DND-41 (cell line): ENCODE results near the gene PCDHGA7.

Source experiments
- ATAC-seq: fragments of 200-7000 bp; cut with Tn5 transposase; 3 replicates; pipeline ENCODE4 v1.9.1; 2021; ENCODE audit warnings: low read depth; ENCODE audit not compliant: insufficient read depth
- DNase-seq: peaks from one replicate; pipeline ENCODE4 v3.0.0-alpha.2; 2020
- H2AFZ ChIP-seq: 2 replicates; pipeline ENCODE4 v1.6.0; 2012; ENCODE audit warnings: low read depth, low read length
- H3K27ac ChIP-seq: 2 replicates; pipeline ENCODE4 v1.5.1; 2012; ENCODE audit warnings: low read length, inconsistent platforms
- H3K27me3 ChIP-seq: fragments of 200-600 bp; sonication (generic); 2 replicates; pipeline ENCODE4 v1.6.0; 2012; ENCODE audit warnings: low read length, mild to moderate bottlenecking, inconsistent platforms; ENCODE audit not compliant: insufficient read depth, poor library complexity
- H3K36me3 ChIP-seq: 2 replicates; pipeline ENCODE4 v1.5.1; 2012; ENCODE audit warnings: low read length, inconsistent platforms; ENCODE audit not compliant: insufficient read depth
- H3K4me1 ChIP-seq: 2 replicates; pipeline ENCODE4 v1.5.1; 2012; ENCODE audit warnings: mild to moderate bottlenecking, low read length; ENCODE audit not compliant: insufficient read depth
- H3K4me2 ChIP-seq: 2 replicates; pipeline ENCODE4 v1.6.0; 2012; ENCODE audit warnings: mild to moderate bottlenecking, moderate library complexity, low read length, inconsistent platforms; ENCODE audit not compliant: insufficient read depth
- H3K4me3 ChIP-seq, 2 experiments: fragments of 200-600 bp in 1 of 2; shearing (Covaris generic) in 1 of 2; 2 replicates each; pipeline ENCODE4 v1.5.1; 2012 to 2016; ENCODE audit warnings: inconsistent platforms in 2 of 2, low read length in 2 of 2, mild to moderate bottlenecking in 2 of 2, low read depth in 1 of 2, moderate library complexity in 1 of 2
- H3K79me2 ChIP-seq: 2 replicates; pipeline ENCODE4 v1.6.0; 2012; ENCODE audit warnings: low read length, inconsistent platforms; ENCODE audit not compliant: insufficient read depth
- H3K9ac ChIP-seq: 2 replicates; pipeline ENCODE4 v1.6.0; 2012; ENCODE audit warnings: low read depth, mild to moderate bottlenecking, inconsistent platforms, low read length, moderate library complexity
- H3K9me3 ChIP-seq: 2 replicates; pipeline ENCODE4 v1.5.1; 2012; ENCODE audit warnings: low read length, moderate library complexity, mild to moderate bottlenecking, inconsistent platforms; ENCODE audit not compliant: insufficient read depth, severe bottlenecking
- H4K20me1 ChIP-seq: 2 replicates; pipeline ENCODE4 v1.6.0; 2012; ENCODE audit warnings: low read length; ENCODE audit not compliant: insufficient read depth
- EZH2 ChIP-seq: IDR thresholded peaks from 3 replicates; pipeline ENCODE4 v1.6.1; 2012; ENCODE audit warnings: borderline replicate concordance, low read depth, mild to moderate bottlenecking, moderate library complexity, low read length, inconsistent platforms; ENCODE audit not compliant: severe bottlenecking
- TF ChIP-seq, protein P1 (sequence below): IDR thresholded peaks from 2 replicates; pipeline ENCODE4 v1.5.1; 2012; ENCODE audit warnings: borderline replicate concordance, low read length, moderate library complexity, mild to moderate bottlenecking; ENCODE audit not compliant: poor library complexity, severe bottlenecking; ENCODE audit errors: extremely low read depth

PCDHGA7 gene

DNA sequence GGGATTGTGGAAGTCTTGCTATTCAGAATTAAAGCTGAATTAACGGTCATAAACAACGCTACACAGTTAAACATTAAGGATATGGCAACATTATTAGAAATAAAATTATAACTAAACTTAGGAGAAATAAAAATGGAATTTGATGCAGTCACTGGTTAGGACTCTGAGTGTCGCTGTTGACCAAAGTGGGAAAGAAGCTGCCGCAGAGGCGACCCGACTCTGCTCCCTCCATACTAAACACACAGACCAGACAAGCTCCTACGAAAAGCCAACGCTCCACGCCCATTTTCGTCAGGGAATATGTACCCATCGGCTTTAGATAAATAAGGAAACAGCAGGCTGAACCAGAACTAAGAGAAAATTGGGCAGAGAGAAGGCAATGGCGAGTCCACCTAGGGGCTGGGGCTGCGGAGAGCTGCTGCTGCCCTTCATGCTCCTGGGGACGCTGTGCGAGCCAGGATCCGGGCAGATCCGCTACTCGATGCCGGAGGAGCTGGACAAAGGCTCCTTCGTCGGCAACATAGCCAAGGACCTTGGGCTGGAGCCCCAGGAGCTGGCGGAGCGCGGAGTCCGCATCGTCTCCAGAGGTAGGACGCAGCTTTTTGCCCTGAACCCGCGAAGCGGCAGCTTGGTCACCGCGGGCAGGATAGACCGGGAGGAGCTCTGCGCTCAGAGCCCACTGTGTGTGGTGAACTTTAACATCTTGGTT, 18.4 kb upstream of the PCDHGA7 start, which contains the start of gene PCDHGA5:
Gene PCDHGA5, plus strand, starts transcription at position 211 of the 709 bp plus-strand sequence. Its CDS starts 169 bp downstream, at position 380.
- no peaks in the 10 kb centered on the region for H3K36me3 ChIP-seq
- no peaks in the 10 kb centered on the region for H3K27me3 ChIP-seq
- H3K4me1 ChIP-seq = peaks cover 3% of the 10 kb centered on the region; the same call in 1 of the 2 replicates
- H3K4me3 ChIP-seq = no peak within 1 kb of the TSS
- no peak within 1 kb of the TSS for H3K9ac ChIP-seq
- ATAC-seq (no peak), DNase-seq (no peak)
- H3K79me2 ChIP-seq = no peaks in the 10 kb centered on the region
- no peak within 1 kb of the TSS for H3K27ac ChIP-seq
- no peak within 1 kb of the TSS for H2AFZ ChIP-seq
- H3K4me2 ChIP-seq = no peak within 1 kb of the TSS
- TF ChIP-seq, protein P1, sequence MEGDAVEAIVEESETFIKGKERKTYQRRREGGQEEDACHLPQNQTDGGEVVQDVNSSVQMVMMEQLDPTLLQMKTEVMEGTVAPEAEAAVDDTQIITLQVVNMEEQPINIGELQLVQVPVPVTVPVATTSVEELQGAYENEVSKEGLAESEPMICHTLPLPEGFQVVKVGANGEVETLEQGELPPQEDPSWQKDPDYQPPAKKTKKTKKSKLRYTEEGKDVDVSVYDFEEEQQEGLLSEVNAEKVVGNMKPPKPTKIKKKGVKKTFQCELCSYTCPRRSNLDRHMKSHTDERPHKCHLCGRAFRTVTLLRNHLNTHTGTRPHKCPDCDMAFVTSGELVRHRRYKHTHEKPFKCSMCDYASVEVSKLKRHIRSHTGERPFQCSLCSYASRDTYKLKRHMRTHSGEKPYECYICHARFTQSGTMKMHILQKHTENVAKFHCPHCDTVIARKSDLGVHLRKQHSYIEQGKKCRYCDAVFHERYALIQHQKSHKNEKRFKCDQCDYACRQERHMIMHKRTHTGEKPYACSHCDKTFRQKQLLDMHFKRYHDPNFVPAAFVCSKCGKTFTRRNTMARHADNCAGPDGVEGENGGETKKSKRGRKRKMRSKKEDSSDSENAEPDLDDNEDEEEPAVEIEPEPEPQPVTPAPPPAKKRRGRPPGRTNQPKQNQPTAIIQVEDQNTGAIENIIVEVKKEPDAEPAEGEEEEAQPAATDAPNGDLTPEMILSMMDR = peak; percentile 8
- no peak for TF ChIP-seq EZH2
- H3K9me3 ChIP-seq = no peaks in the 10 kb centered on the region
- no peaks in the 10 kb centered on the region for H4K20me1 ChIP-seq

DNA sequence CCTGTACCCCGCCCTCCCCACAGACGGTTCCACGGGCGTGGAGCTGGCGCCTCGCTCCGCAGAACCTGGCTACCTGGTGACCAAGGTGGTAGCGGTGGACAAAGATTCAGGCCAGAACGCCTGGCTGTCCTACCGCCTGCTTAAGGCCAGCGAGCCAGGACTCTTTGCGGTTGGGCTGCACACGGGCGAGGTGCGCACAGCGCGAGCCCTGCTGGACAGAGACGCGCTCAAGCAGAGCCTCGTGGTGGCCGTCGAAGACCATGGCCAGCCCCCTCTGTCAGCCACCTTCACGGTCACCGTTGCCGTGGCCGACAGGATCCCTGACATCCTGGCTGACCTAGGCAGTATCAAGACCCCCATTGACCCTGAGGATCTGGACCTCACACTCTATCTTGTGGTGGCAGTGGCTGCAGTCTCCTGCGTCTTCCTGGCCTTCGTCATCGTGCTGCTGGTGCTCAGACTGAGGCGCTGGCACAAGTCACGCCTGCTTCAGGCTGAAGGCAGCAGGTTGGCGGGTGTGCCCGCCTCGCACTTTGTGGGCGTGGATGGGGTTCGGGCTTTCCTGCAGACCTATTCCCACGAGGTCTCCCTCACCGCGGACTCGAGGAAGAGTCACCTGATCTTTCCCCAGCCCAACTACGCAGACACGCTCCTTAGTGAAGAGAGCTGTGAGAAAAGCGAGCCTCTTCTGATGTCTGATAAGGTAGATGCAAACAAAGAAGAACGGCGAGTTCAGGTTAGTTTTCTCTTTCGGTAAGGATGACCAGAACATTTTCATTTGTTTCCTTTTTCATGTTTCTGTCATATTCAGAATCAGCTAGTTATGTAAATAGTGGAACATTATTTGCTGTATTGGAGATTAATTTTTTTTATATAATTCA, 16.3 kb upstream of the PCDHGA7 start:
- no peak for DNase-seq
- TF ChIP-seq, protein P1 = no peak
- TF ChIP-seq EZH2 = no peak
- no peak for ATAC-seq
- Histone ChIP-seq H3K9ac (no peak overlapping the region), H3K4me2 (no peak overlapping the region), H3K9me3 (no peaks in the 10 kb centered on the region), H3K79me2 (no peaks in the 10 kb centered on the region), H3K4me3 (no peak overlapping the region), H4K20me1 (no peaks in the 10 kb centered on the region), H2AFZ (no peak overlapping the region), H3K4me1 (no peaks in the 10 kb centered on the region), H3K27ac (no peak overlapping the region), H3K36me3 (no peaks in the 10 kb centered on the region), H3K27me3 (peaks cover 4% of the 10 kb centered on the region)

DNA sequence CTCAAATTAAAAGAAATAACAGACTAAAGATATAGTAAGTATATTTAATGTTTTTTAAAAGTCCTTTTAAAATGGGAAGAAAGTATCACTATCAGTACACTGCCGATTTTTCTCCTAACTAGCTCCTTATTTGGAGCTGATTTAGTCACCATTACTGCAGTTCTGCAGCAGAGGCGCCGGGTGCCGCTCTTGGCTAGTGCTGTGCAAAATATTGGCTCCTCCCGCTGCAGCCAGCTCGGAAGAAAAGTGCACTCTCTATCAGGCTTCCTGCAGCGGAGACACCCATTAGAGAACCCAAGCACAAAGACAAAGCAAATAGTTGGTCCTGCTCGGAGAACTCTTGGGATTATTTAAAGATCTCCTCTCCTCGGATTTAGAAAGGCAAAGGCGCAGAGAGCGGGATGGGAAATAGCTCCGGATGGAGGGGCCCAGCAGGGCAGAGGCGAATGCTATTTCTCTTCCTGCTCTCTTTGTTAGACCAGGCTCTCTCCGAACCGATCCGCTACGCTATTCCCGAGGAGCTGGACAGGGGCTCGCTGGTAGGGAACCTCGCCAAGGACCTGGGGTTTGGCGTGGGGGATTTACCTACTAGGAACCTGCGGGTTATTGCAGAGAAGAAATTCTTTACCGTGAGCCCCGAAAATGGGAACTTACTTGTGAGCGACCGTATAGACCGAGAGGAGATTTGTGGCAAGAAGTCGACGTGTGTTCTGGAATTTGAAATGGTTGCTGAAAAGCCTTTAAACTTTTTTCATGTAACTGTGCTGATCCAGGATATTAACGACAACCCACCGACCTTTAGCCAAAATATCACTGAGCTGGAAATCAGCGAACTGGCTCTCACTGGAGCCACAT, 12.3 kb upstream of the PCDHGA7 start, which contains the start of gene PCDHGB3:
Gene PCDHGB3, plus strand, starts transcription at position 249 of the 855 bp plus-strand sequence. Its CDS starts 153 bp downstream, at position 402.
- H3K9me3 ChIP-seq = no peaks in the 10 kb centered on the region
- H3K36me3 ChIP-seq = no peaks in the 10 kb centered on the region
- peaks cover 4% of the 10 kb centered on the region for H3K27me3 ChIP-seq
- no peak for TF ChIP-seq EZH2
- TF ChIP-seq, protein P1 = no peak
- no peak for DNase-seq
- no peak within 1 kb of the TSS for H3K4me2 ChIP-seq
- H4K20me1 ChIP-seq = no peaks in the 10 kb centered on the region
- H3K27ac ChIP-seq = no peak within 1 kb of the TSS
- no peak within 1 kb of the TSS for H2AFZ ChIP-seq
- no peak within 1 kb of the TSS for H3K4me3 ChIP-seq
- no peaks in the 10 kb centered on the region for H3K79me2 ChIP-seq
- ATAC-seq = no peak
- no peaks in the 10 kb centered on the region for H3K4me1 ChIP-seq
- no peak within 1 kb of the TSS for H3K9ac ChIP-seq
